CD14-positive monocyte (primary cell): ENCODE data around the gene KLHL25. TPM values are rescaled to one million over a fixed set of nuclear protein-coding genes. Genes with fewer than 3 reads are reported as not detected.

Experiments
- DNase-seq, 3 donors: peaks; one replicate each; pipeline ENCODE4 v3.0.0-alpha.2; 2011 to 2022
- H2AFZ ChIP-seq: 2 replicates; pipeline ENCODE4 v1.6.0; 2012; ENCODE audit warnings: mild to moderate bottlenecking, low read depth, low read length, inconsistent platforms; ENCODE audit not compliant: insufficient read depth, poor library complexity, severe bottlenecking
- H3K27ac ChIP-seq, 2 donors: 1 replicate in 1 of 2; 2 replicates in 1 of 2; pipeline ENCODE4 v1.5.1; 2012 to 2013; ENCODE audit warnings: low read length in 2 of 2, control low read depth in 1 of 2, inconsistent platforms in 1 of 2, low read depth in 1 of 2, mild to moderate bottlenecking in 1 of 2
- H3K27me3 ChIP-seq, 2 donors: one replicate each; pipeline versions ENCODE4 v1.6.0 to v1.6.1; 2011 to 2013; ENCODE audit warnings: low read length in 2 of 2; ENCODE audit not compliant: control insufficient read depth in 2 of 2, insufficient read depth in 2 of 2
- H3K36me3 ChIP-seq, 2 donors: replicated peaks in 1 of 2; 1 replicate in 1 of 2; 2 replicates in 1 of 2; pipeline versions ENCODE4 v1.5.1 to v1.6.1; 2012 to 2013; ENCODE audit warnings: low read length in 2 of 2, control low read depth in 1 of 2, inconsistent platforms in 1 of 2, mild to moderate bottlenecking in 1 of 2; ENCODE audit not compliant: insufficient read depth in 2 of 2, control insufficient read depth in 1 of 2
- H3K4me1 ChIP-seq, 2 donors: 1 replicate in 1 of 2; 2 replicates in 1 of 2; pipeline versions ENCODE4 v1.5.1 to v1.6.1; 2012 to 2013; ENCODE audit warnings: low read length in 2 of 2, control low read depth in 1 of 2, inconsistent platforms in 1 of 2, mild to moderate bottlenecking in 1 of 2, moderate library complexity in 1 of 2; ENCODE audit not compliant: insufficient read depth in 2 of 2, control insufficient read depth in 1 of 2
- H3K4me2 ChIP-seq: replicated peaks from 2 replicates; pipeline ENCODE3; 2012; ENCODE audit warnings: low read length, moderate library complexity, mild to moderate bottlenecking; ENCODE audit not compliant: poor library complexity, severe bottlenecking; ENCODE audit errors: extremely low read depth
- H3K4me3 ChIP-seq, 3 experiments: fragments of 200-600 bp in 1 of 3; sonication (generic) in 1 of 3; replicated peaks in 1 of 3; 1 replicate in 2 of 3; 2 replicates in 1 of 3; pipeline ENCODE4 v1.5.1; 2011 to 2013; ENCODE audit warnings: low read length in 3 of 3, mild to moderate bottlenecking in 3 of 3, control low read depth in 2 of 3, low read depth in 2 of 3, inconsistent platforms in 1 of 3, moderate library complexity in 1 of 3
- H3K79me2 ChIP-seq: 2 replicates; pipeline ENCODE4 v1.6.0; 2012; ENCODE audit warnings: mild to moderate bottlenecking, control low read depth, inconsistent platforms, low read length, moderate library complexity; ENCODE audit not compliant: insufficient read depth
- H3K9ac ChIP-seq: 2 replicates; pipeline ENCODE4 v1.6.0; 2017; ENCODE audit warnings: low read length, mild to moderate bottlenecking; ENCODE audit not compliant: insufficient read depth, poor library complexity, severe bottlenecking
- H3K9me3 ChIP-seq, 2 donors: replicated peaks in 1 of 2; 1 replicate in 1 of 2; 2 replicates in 1 of 2; pipeline versions ENCODE4 v1.5.1 to v1.6.1; 2012 to 2013; ENCODE audit warnings: low read length in 2 of 2, control low read depth in 1 of 2; ENCODE audit not compliant: control insufficient read depth in 1 of 2, insufficient read depth in 1 of 2
- H4K20me1 ChIP-seq: 2 replicates; pipeline ENCODE4 v1.6.0; 2012; ENCODE audit warnings: mild to moderate bottlenecking, low read length, control low read depth, moderate library complexity; ENCODE audit not compliant: insufficient read depth
- H3K27ac Mint-ChIP-seq, 7 donors: one replicate each; pipeline ENCODE4 v1.8.0; 2020; ENCODE audit warnings: mild to moderate bottlenecking in 7 of 7, mixed read lengths in 7 of 7, moderate library complexity in 6 of 7, inconsistent platforms in 2 of 7
- H3K27me3 Mint-ChIP-seq, 3 donors: one replicate each; pipeline ENCODE4 v1.8.0; 2021 to 2022; ENCODE audit warnings: low read depth in 3 of 3, mild to moderate bottlenecking in 3 of 3, mixed read lengths in 3 of 3, moderate library complexity in 3 of 3, inconsistent platforms in 1 of 3
- H3K36me3 Mint-ChIP-seq, 2 donors: one replicate each; pipeline ENCODE4 v1.8.0; 2020; ENCODE audit warnings: mixed read lengths in 2 of 2, inconsistent platforms in 1 of 2, mild to moderate bottlenecking in 1 of 2
- H3K4me1 Mint-ChIP-seq: one replicate; pipeline ENCODE4 v1.8.0; 2020; ENCODE audit warnings: mild to moderate bottlenecking, mixed read lengths
- H3K4me3 Mint-ChIP-seq, 2 donors: one replicate each; pipeline ENCODE4 v1.8.0; 2020; ENCODE audit warnings: mild to moderate bottlenecking in 2 of 2, mixed read lengths in 2 of 2, moderate library complexity in 1 of 2
- H3K9me3 Mint-ChIP-seq, 7 donors: one replicate each; pipeline ENCODE4 v1.8.0; 2020 to 2022; ENCODE audit warnings: mixed read lengths in 7 of 7, mild to moderate bottlenecking in 6 of 7, moderate library complexity in 6 of 7, inconsistent platforms in 2 of 7
- WGBS: methylation state at CpG from one replicate; pipeline ENCODE4 v1.1.5; 2013; ENCODE audit warnings: missing lambda C conversion rate; ENCODE audit not compliant: insufficient coverage; 5-methylcytosine and 5-hydroxymethylcytosine counted together
- intact Hi-C, 2 donors: fragments of 100-400 bp; cut with micrococcal nuclease; formaldehyde crosslinking; loops; one replicate each; pipeline versions ENCODE4 v1.15.0 to v1.15.1; 2023
- polyA plus RNA-seq, 3 donors: library from polyadenylated mRNA; depleted of rRNA in 1 of 3; unstranded in 2 of 3; stranded (reverse) in 1 of 3; fragments of 300-500 nt in 2 of 3; fragments of >200 nt in 1 of 3; fragmentation: Illumina TruSeq in 2 of 3; gene quantifications; 1 replicate in 2 of 3; 2 replicates in 1 of 3; pipeline ENCODE4 v1.2.3, GENCODE V29; 2012 to 2021
- TF ChIP-seq, protein P1 (sequence below): fragments of 200-600 bp; IDR thresholded peaks from one replicate; pipeline ENCODE4 v1.8.0; 2022; ENCODE audit warnings: antibody characterized with exemption, mild to moderate bottlenecking

The KLHL25 gene
- polyA plus RNA-seq, 3 donors = 0.27 to 0.60 (median 0.40) TPM

DNA sequence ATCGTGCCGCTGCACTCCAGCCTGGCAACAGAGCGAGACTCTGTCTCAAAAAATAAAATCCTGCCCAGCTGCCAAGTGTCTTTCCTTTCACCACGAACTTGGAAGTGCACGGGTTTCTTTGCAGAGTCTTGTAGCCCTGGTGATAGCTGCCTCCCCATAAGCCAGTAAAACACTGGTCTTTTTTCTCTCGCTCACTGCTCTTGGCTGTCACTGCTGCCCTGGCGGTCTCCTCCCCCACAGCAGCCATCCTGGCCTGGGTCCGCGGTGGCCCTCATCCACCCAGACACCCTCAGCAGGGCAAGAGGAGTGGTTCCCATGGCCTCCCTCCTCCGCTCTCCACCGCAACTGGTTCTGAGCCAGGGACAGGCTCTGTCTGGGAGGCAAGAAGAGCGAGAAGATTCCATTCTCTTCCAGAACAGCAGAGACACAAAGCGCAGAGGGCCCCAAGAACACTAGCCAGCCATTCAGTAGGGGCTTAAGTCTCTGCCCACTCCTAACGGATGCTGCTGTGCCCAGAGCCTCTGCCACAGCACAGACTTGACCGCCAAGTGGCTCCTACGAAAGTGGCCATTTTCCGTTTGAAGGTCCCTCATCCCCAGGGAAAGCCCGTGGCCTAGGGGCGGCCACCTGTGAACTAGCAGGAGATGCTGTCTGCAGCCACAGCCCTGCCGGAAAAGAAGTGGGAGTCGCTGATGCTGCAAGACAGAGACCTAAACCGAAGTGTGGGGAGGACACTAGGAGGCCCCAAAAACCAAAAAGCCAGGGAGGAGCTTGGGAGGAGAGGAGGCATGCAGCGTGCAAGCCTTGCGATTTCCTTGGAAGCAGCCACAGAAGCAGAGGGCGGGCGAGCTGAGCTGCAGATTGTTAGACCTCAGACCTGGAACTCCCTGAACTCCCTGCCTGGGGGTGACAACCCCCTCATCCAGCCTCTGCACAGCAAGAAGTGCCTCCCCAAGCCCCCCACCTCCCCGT is 44.1 kb downstream of the KLHL25 start:
- intact Hi-C loops = no loop called here
- Histone ChIP-seq H3K27me3 (no peaks in the 10 kb centered on the region), H3K4me3 (no peak overlapping the region), H3K9ac (no peak overlapping the region), H3K79me2 (no peaks in the 10 kb centered on the region), H3K9me3 (no peaks in the 10 kb centered on the region), H4K20me1 (peaks cover 63% of the 10 kb centered on the region), H3K4me1 (peaks cover 0 to 3% of the 10 kb centered on the region in 2 donors), H3K36me3 (peaks cover 33 to 40% of the 10 kb centered on the region in 2 donors), H3K4me2 (no peak overlapping the region), H2AFZ (no peak overlapping the region), H3K27ac (no peak overlapping the region)
- Mint-ChIP-seq H3K27ac (peak overlapping the region in 3 of 7 donors; percentile 13 to 81 (median 57)), H3K4me1 (peaks cover 9% of the 10 kb centered on the region), H3K36me3 (peaks cover 34 to 41% of the 10 kb centered on the region in 2 donors), H3K9me3 (peaks cover 0 to 2% (median 0%) of the 10 kb centered on the region in 7 donors), H3K27me3 (peaks cover 0 to 7% (median 1%) of the 10 kb centered on the region in 3 donors), H3K4me3 (no peak overlapping the region)
- TF ChIP-seq, protein P1, sequence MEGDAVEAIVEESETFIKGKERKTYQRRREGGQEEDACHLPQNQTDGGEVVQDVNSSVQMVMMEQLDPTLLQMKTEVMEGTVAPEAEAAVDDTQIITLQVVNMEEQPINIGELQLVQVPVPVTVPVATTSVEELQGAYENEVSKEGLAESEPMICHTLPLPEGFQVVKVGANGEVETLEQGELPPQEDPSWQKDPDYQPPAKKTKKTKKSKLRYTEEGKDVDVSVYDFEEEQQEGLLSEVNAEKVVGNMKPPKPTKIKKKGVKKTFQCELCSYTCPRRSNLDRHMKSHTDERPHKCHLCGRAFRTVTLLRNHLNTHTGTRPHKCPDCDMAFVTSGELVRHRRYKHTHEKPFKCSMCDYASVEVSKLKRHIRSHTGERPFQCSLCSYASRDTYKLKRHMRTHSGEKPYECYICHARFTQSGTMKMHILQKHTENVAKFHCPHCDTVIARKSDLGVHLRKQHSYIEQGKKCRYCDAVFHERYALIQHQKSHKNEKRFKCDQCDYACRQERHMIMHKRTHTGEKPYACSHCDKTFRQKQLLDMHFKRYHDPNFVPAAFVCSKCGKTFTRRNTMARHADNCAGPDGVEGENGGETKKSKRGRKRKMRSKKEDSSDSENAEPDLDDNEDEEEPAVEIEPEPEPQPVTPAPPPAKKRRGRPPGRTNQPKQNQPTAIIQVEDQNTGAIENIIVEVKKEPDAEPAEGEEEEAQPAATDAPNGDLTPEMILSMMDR = no peak
- DNase-seq = no peak
- 71% methylated on average over 22 of the region's 27 CpGs for WGBS

DNA sequence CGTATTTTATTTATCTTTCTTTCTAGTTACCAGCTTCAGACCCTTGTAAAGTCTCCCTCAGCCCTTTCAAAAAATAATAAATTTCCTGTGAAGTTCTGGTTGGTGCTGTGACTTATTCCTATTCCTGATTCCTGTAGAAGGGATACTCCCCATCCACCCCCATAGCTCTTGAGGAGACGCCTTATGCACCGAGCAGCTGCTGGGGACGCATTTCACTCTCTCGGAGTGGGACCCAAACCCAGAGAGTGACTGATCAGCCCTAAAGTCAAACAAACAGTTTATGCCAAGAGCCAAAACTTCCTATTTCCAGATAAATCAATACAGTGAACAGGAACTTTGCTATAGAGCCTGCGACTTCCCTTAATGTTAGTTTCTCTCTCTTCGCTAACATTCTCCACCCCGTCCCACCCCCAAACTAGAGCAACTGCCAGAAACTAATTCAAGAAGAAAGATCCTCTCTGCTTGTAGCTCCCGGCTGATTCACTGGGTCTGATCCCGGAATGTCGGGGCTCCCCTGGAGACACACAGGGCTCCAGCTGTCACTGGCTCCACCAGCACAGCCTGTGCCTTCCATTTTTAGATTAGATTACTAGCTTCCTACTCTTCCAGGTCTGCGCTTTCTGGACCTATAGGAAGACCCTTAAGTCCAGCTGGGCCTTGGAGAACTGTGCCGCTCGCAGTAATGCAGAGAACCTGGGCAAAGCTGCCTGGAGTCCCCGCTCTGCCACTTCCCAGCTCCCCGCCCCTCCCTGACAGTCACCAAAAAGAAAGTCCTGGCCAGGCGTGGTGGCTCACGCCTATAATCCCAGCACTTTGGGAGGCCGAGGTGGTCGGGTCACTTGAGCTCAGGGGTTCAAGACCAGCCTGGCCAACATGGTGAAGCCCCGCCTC is 45.2 kb downstream of the KLHL25 start:
- H3K9me3 ChIP-seq = no peaks in the 10 kb centered on the region
- no peak overlapping the region for H3K27ac ChIP-seq
- no peak overlapping the region for H2AFZ ChIP-seq
- peaks cover 0 to 3% of the 10 kb centered on the region in 2 donors for H3K4me1 ChIP-seq
- Mint-ChIP-seq H3K4me1 (peaks cover 9% of the 10 kb centered on the region), H3K27me3 (peaks cover 0 to 7% (median 1%) of the 10 kb centered on the region in 3 donors), H3K36me3 (peaks cover 45 to 52% of the 10 kb centered on the region in 2 donors), H3K27ac (peak overlapping the region in 3 of 7 donors; percentile 26 to 66 (median 35)), H3K9me3 (peaks cover 0 to 2% (median 0%) of the 10 kb centered on the region in 7 donors), H3K4me3 (no peak overlapping the region)
- DNase-seq = no peak
- 74% methylated on average over 15 of the region's 21 CpGs for WGBS
- peaks cover 44 to 51% of the 10 kb centered on the region in 2 donors for H3K36me3 ChIP-seq
- H3K27me3 ChIP-seq = no peaks in the 10 kb centered on the region
- intact Hi-C loops = no loop called here
- no peak overlapping the region for H3K9ac ChIP-seq
- H3K4me3 ChIP-seq = no peak overlapping the region
- H3K4me2 ChIP-seq = no peak overlapping the region
- peaks cover 74% of the 10 kb centered on the region for H4K20me1 ChIP-seq
- TF ChIP-seq, protein P1 = no peak
- H3K79me2 ChIP-seq = no peaks in the 10 kb centered on the region
